Spleen (tissue), 7 donors: ENCODE data around the gene PARVA.

Source experiments
- CTCF ChIP-seq, 11 experiments: fragments of 200-600 bp in 7 of 11; fragments of 450-650 bp in 4 of 11; sonication (generic) in 4 of 11; IDR thresholded peaks in 8 of 11; conservative IDR thresholded peaks in 3 of 11; 1 replicate in 7 of 11; 2 replicates in 4 of 11; pipeline versions ENCODE4 v1.4.0 to v1.8.0; 2016 to 2021; ENCODE audit warnings: antibody characterized with exemption in 11 of 11, inconsistent platforms in 4 of 11, mild to moderate bottlenecking in 1 of 11
- POLR2A ChIP-seq, 3 donors: fragments of 450-650 bp; IDR thresholded peaks; one replicate each; pipeline ENCODE4 v1.5.1; 2017; ENCODE audit warnings: antibody characterized with exemption in 3 of 3, mild to moderate bottlenecking in 1 of 3
- donor health status: DM: no; HTN: no; CAD: no; lungs with moderate emphysema.
- donor health status: DM: no; HTN: no; CAD: no.
- donor health status: DM: no; HTN: no; CAD: no.

- TF ChIP-seq CTCF (IDR thresholded peaks at IDR 0.05 in 8 of 11, conservative IDR thresholded peaks at IDR 0.05 in 3 of 11) (no peak), POLR2A (IDR thresholded peaks at IDR 0.05) (no peak)
These were observed 90.2 kb downstream of the PARVA start for GRCh38 chr11:12467610-12468009.
